Measurements from ENCODE around the gene TBC1D24.
"Not testable (repeated sequence)": the region's sequence is repeated elsewhere in the genome, so short reads cannot be mapped to it uniquely, and the experiment has no call there.

DNA sequence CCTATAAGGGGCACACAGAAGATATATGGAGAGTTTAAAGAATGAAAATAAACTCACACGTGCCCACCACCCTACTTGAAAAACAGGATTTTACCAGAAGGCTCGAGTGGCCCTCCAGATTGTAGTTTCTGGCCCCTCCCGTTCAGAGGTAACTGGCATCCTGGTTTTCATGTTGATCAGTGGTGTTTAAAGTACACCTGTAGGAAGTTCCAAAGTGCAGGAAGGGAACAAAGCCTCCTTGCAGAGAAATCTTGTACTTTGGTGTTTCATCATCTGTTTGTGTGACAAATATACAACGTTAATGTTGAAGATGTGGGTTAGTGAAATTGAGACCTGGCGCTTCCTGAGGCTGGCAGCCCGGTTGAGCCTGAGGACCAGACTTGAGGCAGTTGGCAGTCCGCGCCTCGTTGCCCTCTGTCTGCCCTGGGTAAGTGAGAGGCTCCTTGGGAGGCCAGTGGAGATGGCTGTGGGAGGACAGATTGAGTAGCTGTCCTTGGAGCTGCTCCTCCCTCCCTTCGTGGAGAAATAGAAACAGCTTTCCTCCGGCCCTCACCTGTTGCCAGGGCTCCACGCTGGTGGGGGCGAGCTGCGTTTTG lies 75.5 kb downstream of the TBC1D24 start:
- TF ChIP-seq, protein P1, sequence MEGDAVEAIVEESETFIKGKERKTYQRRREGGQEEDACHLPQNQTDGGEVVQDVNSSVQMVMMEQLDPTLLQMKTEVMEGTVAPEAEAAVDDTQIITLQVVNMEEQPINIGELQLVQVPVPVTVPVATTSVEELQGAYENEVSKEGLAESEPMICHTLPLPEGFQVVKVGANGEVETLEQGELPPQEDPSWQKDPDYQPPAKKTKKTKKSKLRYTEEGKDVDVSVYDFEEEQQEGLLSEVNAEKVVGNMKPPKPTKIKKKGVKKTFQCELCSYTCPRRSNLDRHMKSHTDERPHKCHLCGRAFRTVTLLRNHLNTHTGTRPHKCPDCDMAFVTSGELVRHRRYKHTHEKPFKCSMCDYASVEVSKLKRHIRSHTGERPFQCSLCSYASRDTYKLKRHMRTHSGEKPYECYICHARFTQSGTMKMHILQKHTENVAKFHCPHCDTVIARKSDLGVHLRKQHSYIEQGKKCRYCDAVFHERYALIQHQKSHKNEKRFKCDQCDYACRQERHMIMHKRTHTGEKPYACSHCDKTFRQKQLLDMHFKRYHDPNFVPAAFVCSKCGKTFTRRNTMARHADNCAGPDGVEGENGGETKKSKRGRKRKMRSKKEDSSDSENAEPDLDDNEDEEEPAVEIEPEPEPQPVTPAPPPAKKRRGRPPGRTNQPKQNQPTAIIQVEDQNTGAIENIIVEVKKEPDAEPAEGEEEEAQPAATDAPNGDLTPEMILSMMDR (IDR thresholded peaks at IDR 0.05 in 2 of 3, conservative IDR thresholded peaks at IDR 0.05 in 1 of 3; ENCODE audit: borderline replicate concordance in 1 of 3, insufficient read depth in 1 of 3, low read depth in 2 of 3, low read length in 2 of 3), result not testable (repeated sequence)
- TF ChIP-seq EZH2 (IDR thresholded peaks at IDR 0.05), result not testable (repeated sequence)
